SK-N-SH (cell line): ENCODE results near the gene ATP6V1G1. TPM values are rescaled to one million over a fixed set of nuclear protein-coding genes. Genes with fewer than 3 reads are reported as not detected.

Source experiments
- CTCF ChIA-PET: fragments of 300-600, 350-600 bp; formaldehyde crosslinking; extraction: SDS; loops from one replicate; lab custom pipeline; 2021; lab: Yijun Ruan, JAX
- POLR2A ChIA-PET: fragments of 350-600 bp; sonication (Branson Sonifier 250); formaldehyde crosslinking; extraction: SDS; loops from one replicate; lab custom pipeline; 2020; ENCODE audit warnings: antibody characterized with exemption, inconsistent platforms; lab: Yijun Ruan, JAX
- DNase-seq: peaks from one replicate; pipeline ENCODE4 v3.0.0; 2012
- H2AFZ ChIP-seq: fragments of 200-600 bp; sonication (generic); 2 replicates; pipeline ENCODE4 v1.8.1; 2016; ENCODE audit warnings: antibody characterized with exemption, mild to moderate bottlenecking, low read depth
- H3F3A ChIP-seq: fragments of 200-600 bp; sonication (generic); replicated peaks from 2 replicates; pipeline ENCODE3; 2016; ENCODE audit warnings: antibody characterized with exemption, mild to moderate bottlenecking; ENCODE audit not compliant: insufficient read depth
- H3K27ac ChIP-seq, 2 experiments: fragments of 200-500 bp in 1 of 2; fragments of 200-600 bp in 1 of 2; sonication (Bioruptor generic) in 1 of 2; sonication (generic), shearing (Covaris generic) in 1 of 2; 2 replicates each; pipeline versions ENCODE4 v1.5.1 to v1.6.1; 2014 to 2016; ENCODE audit warnings: low read depth in 2 of 2, inconsistent platforms in 1 of 2, low read length in 1 of 2, mild to moderate bottlenecking in 1 of 2, mixed read lengths in 1 of 2
- H3K27me3 ChIP-seq: fragments of 200-600 bp; sonication (generic), shearing (Covaris generic); 2 replicates; pipeline ENCODE4 v1.6.1; 2016; ENCODE audit warnings: mixed run types; ENCODE audit not compliant: insufficient read depth
- H3K36me3 ChIP-seq, 2 experiments: fragments of 200-500 bp in 1 of 2; fragments of 200-600 bp in 1 of 2; sonication (Bioruptor generic) in 1 of 2; sonication (generic) in 1 of 2; replicated peaks in 1 of 2; 2 replicates each; pipeline versions ENCODE3 to v1.5.1; 2014 to 2016; ENCODE audit warnings: low read length in 1 of 2, mild to moderate bottlenecking in 1 of 2; ENCODE audit not compliant: insufficient read depth in 2 of 2, control insufficient read depth in 1 of 2
- H3K4me1 ChIP-seq, 2 experiments: fragments of 200-500 bp in 1 of 2; fragments of 200-600 bp in 1 of 2; sonication (Bioruptor generic) in 1 of 2; sonication (generic), shearing (Covaris generic) in 1 of 2; 2 replicates each; pipeline versions ENCODE4 v1.5.1 to v1.6.1; 2014 to 2016; ENCODE audit warnings: low read depth in 1 of 2, low read length in 1 of 2, mixed run types in 1 of 2; ENCODE audit not compliant: insufficient read depth in 2 of 2, control insufficient read depth in 1 of 2
- H3K4me2 ChIP-seq: fragments of 200-600 bp; sonication (generic), shearing (Covaris generic); 2 replicates; pipeline ENCODE4 v1.6.1; 2017; ENCODE audit warnings: mixed run types
- H3K4me3 ChIP-seq, 2 experiments: fragments of 200-500 bp in 1 of 2; fragments of 200-600 bp in 1 of 2; sonication (Bioruptor generic) in 1 of 2; sonication (generic), shearing (Covaris generic) in 1 of 2; 2 replicates each; pipeline versions ENCODE4 v1.5.1 to v1.8.1; 2014 to 2016; ENCODE audit warnings: low read depth in 2 of 2, inconsistent platforms in 1 of 2, low read length in 1 of 2, mild to moderate bottlenecking in 1 of 2, mixed read lengths in 1 of 2, moderate library complexity in 1 of 2
- H3K79me2 ChIP-seq: fragments of 200-600 bp; sonication (generic); 2 replicates; pipeline ENCODE4 v1.8.1; 2017; ENCODE audit warnings: mild to moderate bottlenecking; ENCODE audit not compliant: insufficient read depth
- H3K9ac ChIP-seq: fragments of 200-600 bp; sonication (generic); 2 replicates; pipeline ENCODE4 v1.6.1; 2017; ENCODE audit warnings: mixed run types
- H3K9me2 ChIP-seq: fragments of 200-600 bp; sonication (generic); 2 replicates; pipeline ENCODE4 v1.6.1; 2017; ENCODE audit warnings: mixed run types
- H3K9me3 ChIP-seq: fragments of 200-600 bp; sonication (generic); 2 replicates; pipeline ENCODE4 v1.6.1; 2017; ENCODE audit warnings: mixed run types, mild to moderate bottlenecking, moderate library complexity
- H4K20me1 ChIP-seq: fragments of 200-600 bp; sonication (generic); 2 replicates; pipeline ENCODE4 v1.6.1; 2017; ENCODE audit warnings: mild to moderate bottlenecking, mixed run types; ENCODE audit not compliant: insufficient read depth
- EP300 ChIP-seq, 2 experiments: IDR thresholded peaks; 2 replicates each; pipeline versions ENCODE4 v1.4.0 to v1.6.1; 2012; ENCODE audit warnings: borderline replicate concordance in 1 of 2, low read depth in 1 of 2, low read length in 1 of 2
- EZH2phosphoT487 ChIP-seq: fragments of 200-600 bp; sonication (generic); IDR thresholded peaks from 2 replicates; pipeline ENCODE4 v1.6.1; 2017; ENCODE audit warnings: low read depth, mixed run types, mild to moderate bottlenecking, antibody characterized with exemption, moderate library complexity, borderline replicate concordance
- FOSL2 ChIP-seq: IDR thresholded peaks from 2 replicates; pipeline ENCODE4 v1.4.0; 2012; ENCODE audit warnings: low read depth, mild to moderate bottlenecking, moderate library complexity, borderline replicate concordance
- GABPA ChIP-seq: IDR thresholded peaks from 2 replicates; pipeline ENCODE4 v1.4.0; 2012; ENCODE audit warnings: low read depth, mild to moderate bottlenecking
- GATA2 ChIP-seq: sonication (generic); formaldehyde crosslinking; IDR thresholded peaks from 2 replicates; pipeline ENCODE4 v1.5.0; 2020; ENCODE audit warnings: mild to moderate bottlenecking, missing genetic modification reagents
- MEF2A ChIP-seq: IDR thresholded peaks from 2 replicates; pipeline ENCODE4 v1.4.0; 2012; ENCODE audit warnings: low read depth, borderline replicate concordance
- REST ChIP-seq: IDR thresholded peaks from 2 replicates; pipeline ENCODE4 v1.6.1; 2012; ENCODE audit warnings: mild to moderate bottlenecking, low read depth, low read length, moderate library complexity
- RXRA ChIP-seq: IDR thresholded peaks from 2 replicates; pipeline ENCODE4 v1.4.0; 2012; ENCODE audit warnings: low read depth, mild to moderate bottlenecking, borderline replicate concordance
- SIN3A ChIP-seq: IDR thresholded peaks from 2 replicates; pipeline ENCODE4 v1.6.1; 2012; ENCODE audit warnings: low read depth, mild to moderate bottlenecking, low read length, moderate library complexity, borderline replicate concordance
- SMC3 ChIP-seq: IDR thresholded peaks from 2 replicates; pipeline ENCODE4 v1.6.1; 2012; ENCODE audit warnings: low read depth, low read length, improper control_type of control experiment
- USF1 ChIP-seq: IDR thresholded peaks from 2 replicates; pipeline ENCODE4 v1.4.0; 2012; ENCODE audit warnings: low read depth, borderline replicate concordance
- WGBS: methylation state at CpG from one replicate; pipeline ENCODE4 v1.1.6; 2017; ENCODE audit warnings: low lambda C conversion rate; 5-methylcytosine and 5-hydroxymethylcytosine counted together
- polyA plus RNA-seq, 3 experiments: library from polyadenylated mRNA; depleted of rRNA; stranded (reverse); fragments of >200 nt; gene quantifications; 2 replicates each; pipeline ENCODE4 v1.2.3, GENCODE V29; 2012
- TF ChIP-seq, protein P1 (sequence below): fragments of 150-350 bp; IDR thresholded peaks from 2 replicates; pipeline ENCODE4 v1.6.1; 2017; ENCODE audit warnings: antibody characterized with exemption, low read length, low read depth, borderline replicate concordance
- TF ChIP-seq, protein P2 (sequence below): fragments of 200-600 bp; sonication (generic); IDR thresholded peaks from 2 replicates; pipeline ENCODE4 v1.6.1; 2017; ENCODE audit warnings: antibody characterized with exemption, mild to moderate bottlenecking, moderate library complexity

ATP6V1G1 gene
- polyA plus RNA-seq, 1 of the 3 experiments (the other 2 are of a cell fraction) = 119 TPM

DNA sequence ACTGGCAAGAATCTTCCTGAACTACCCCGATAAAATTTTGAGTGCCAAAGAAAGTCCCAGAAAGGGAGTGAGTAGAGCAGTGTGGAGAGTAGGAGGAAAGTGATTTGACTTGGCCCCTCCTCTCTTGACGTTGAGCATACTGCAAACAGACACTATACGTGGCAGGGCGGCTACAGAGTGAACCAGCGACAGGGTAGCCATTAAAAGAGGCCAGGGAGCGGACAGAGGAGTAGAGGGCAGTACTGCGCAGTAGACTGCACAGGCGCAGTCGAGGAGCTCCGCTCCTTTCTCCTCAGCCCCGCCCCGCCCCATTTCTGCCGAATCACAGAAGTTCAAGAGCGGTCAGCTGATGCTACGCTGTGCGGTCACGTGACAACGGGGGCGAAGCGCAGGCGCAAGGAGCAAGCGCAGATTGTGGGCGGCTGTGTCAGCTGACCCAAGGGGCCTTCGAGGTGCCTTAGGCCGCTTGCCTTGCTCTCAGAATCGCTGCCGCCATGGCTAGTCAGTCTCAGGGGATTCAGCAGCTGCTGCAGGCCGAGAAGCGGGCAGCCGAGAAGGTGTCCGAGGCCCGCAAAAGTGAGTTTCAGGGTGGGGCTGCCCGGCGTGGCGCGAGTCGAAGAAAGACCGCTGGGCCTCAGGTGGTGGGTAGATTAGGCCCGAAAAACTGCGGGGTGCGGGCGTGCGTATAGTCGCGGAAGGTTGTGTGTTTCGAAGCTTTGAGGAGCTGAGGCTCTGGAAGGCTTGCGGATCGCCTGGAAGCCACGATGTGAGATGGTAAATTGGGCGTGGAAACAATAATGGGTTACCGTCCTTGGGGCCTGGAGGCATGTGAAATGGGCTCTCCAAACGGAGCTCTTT, at the start of gene ATP6V1G1 (continued):
- TF ChIP-seq REST (peak; percentile 14; the same call in 1 of the 2 replicates), SIN3A (no peak; the same call in 1 of the 2 replicates), EZH2phosphoT487 (no peak), RXRA (no peak), SMC3 (no peak), EP300 (IDR thresholded peaks at IDR 0.05; ENCODE audit: borderline replicate concordance in 1 of 2, low read depth in 1 of 2, low read length in 1 of 2) (no peak), FOSL2 (no peak), GABPA (no peak), GATA2 (CRISPR knock-in tag) (no peak), USF1 (peak; percentile 99)
- TF ChIP-seq, protein P1, sequence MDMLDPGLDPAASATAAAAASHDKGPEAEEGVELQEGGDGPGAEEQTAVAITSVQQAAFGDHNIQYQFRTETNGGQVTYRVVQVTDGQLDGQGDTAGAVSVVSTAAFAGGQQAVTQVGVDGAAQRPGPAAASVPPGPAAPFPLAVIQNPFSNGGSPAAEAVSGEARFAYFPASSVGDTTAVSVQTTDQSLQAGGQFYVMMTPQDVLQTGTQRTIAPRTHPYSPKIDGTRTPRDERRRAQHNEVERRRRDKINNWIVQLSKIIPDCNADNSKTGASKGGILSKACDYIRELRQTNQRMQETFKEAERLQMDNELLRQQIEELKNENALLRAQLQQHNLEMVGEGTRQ = peak; percentile 99
- TF ChIP-seq, all 33 proteins: peak for 11

GRCh38 chr9:114538241-114538640, 49.3 kb upstream of the ATP6V1G1 start:
- no peak overlapping the region for H3K4me3 ChIP-seq
- H3K9ac ChIP-seq = no peak overlapping the region
- no peaks in the 10 kb centered on the region for H3K36me3 ChIP-seq
- H3K79me2 ChIP-seq = no peaks in the 10 kb centered on the region
- ChIA-PET POLR2A (no interaction called here), CTCF (interaction anchor here (1.0 kb wide), 2 partner anchors 13 to 115 kb away, joined by 4 read pairs; no protein-coding TSS in a partner anchor)
- H3K27me3 ChIP-seq = peaks cover 23% of the 10 kb centered on the region; the same call in 1 of the 2 replicates
- H3K4me2 ChIP-seq = no peak overlapping the region
- H3K27ac ChIP-seq = no peak overlapping the region
- H3F3A ChIP-seq = no peaks in the 10 kb centered on the region
- H3K9me3 ChIP-seq = no peaks in the 10 kb centered on the region
- no peaks in the 10 kb centered on the region for H3K4me1 ChIP-seq
- no peak for DNase-seq
- H3K9me2 ChIP-seq = no peaks in the 10 kb centered on the region
- no peaks in the 10 kb centered on the region for H4K20me1 ChIP-seq
- H2AFZ ChIP-seq = no peak overlapping the region
- WGBS = 18% methylated on average over 5 of the region's 5 CpGs
- no peak for TF ChIP-seq MEF2A
- TF ChIP-seq, protein P2, sequence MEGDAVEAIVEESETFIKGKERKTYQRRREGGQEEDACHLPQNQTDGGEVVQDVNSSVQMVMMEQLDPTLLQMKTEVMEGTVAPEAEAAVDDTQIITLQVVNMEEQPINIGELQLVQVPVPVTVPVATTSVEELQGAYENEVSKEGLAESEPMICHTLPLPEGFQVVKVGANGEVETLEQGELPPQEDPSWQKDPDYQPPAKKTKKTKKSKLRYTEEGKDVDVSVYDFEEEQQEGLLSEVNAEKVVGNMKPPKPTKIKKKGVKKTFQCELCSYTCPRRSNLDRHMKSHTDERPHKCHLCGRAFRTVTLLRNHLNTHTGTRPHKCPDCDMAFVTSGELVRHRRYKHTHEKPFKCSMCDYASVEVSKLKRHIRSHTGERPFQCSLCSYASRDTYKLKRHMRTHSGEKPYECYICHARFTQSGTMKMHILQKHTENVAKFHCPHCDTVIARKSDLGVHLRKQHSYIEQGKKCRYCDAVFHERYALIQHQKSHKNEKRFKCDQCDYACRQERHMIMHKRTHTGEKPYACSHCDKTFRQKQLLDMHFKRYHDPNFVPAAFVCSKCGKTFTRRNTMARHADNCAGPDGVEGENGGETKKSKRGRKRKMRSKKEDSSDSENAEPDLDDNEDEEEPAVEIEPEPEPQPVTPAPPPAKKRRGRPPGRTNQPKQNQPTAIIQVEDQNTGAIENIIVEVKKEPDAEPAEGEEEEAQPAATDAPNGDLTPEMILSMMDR = peak; percentile 17; the same call in 1 of the 2 replicates
